Measurements from ENCODE around the gene ANGPTL4. TPM values are rescaled to one million over a fixed set of nuclear protein-coding genes. Genes with fewer than 3 reads are reported as not detected.
A peak's percentile ranks its signal among the peaks of the same experiment; 100 is the strongest.

ANGPTL4 gene
- total and polyA plus RNA-seq, 2 of the 13 experiments (the other 11 are each of a cell fraction or from before 2014, with no cell fraction given), result 0.80 to 21.7 TPM

GRCh38 chr19:8421484-8422461, 57.8 kb downstream of the ANGPTL4 start (continued):
- TF ChIP-seq MAZ (IDR thresholded peaks at IDR 0.05; ENCODE audit: borderline replicate concordance, low read depth, low read length) (no peak), MAZ (CRISPR knock-in tag; IDR thresholded peaks at IDR 0.05; ENCODE audit: low read depth) (no peak), ZMAT5 (CRISPR knock-in tag; IDR thresholded peaks at IDR 0.05; ENCODE audit: borderline replicate concordance, low read depth) (no peak), DMTF1 (CRISPR knock-in tag; IDR thresholded peaks at IDR 0.05) (no peak), MLX (CRISPR knock-in tag; IDR thresholded peaks at IDR 0.05) (no peak), CREM (IDR thresholded peaks at IDR 0.05) (peak; percentile 41; the same call in 1 of the 2 replicates), CREM (CRISPR knock-in tag; IDR thresholded peaks at IDR 0.05) (no peak), SALL2 (CRISPR knock-in tag; IDR thresholded peaks at IDR 0.05) (0 out of 2 replicates have a peak, but pooled peaks have one; percentile 47), DR1 (CRISPR knock-in tag; IDR thresholded peaks at IDR 0.05) (no peak), SRSF9 (IDR thresholded peaks at IDR 0.05; ENCODE audit: borderline replicate concordance, insufficient read depth, low read depth, low read length, poor library complexity, severe bottlenecking) (no peak), MBD4 (IDR thresholded peaks at IDR 0.05; ENCODE audit: borderline replicate concordance, low read length) (no peak), MAFF (IDR thresholded peaks at IDR 0.05; ENCODE audit: low read depth, low read length) (no peak), EEA1 (CRISPR knock-in tag; IDR thresholded peaks at IDR 0.05; ENCODE audit: borderline replicate concordance) (no peak; the same call in 1 of the 2 replicates), ZNF292 (CRISPR knock-in tag; IDR thresholded peaks at IDR 0.05; ENCODE audit: borderline replicate concordance, low read depth) (no peak; the same call in 1 of the 2 replicates), FOXK2 (IDR thresholded peaks at IDR 0.05) (no peak), ZNF124 (CRISPR knock-in tag; IDR thresholded peaks at IDR 0.05) (no peak), EZH2 (conservative IDR thresholded peaks at IDR 0.05; ENCODE audit: low read depth, low read length) (no peak), HMGA1 (CRISPR knock-in tag; conservative IDR thresholded peaks at IDR 0.05) (no peak), ZNF451 (CRISPR knock-in tag; IDR thresholded peaks at IDR 0.05) (no peak), PHF21A (CRISPR knock-in tag; IDR thresholded peaks at IDR 0.05) (0 out of 2 replicates have a peak, but pooled peaks have one; percentile 50)
- TF ChIP-seq, protein P1, sequence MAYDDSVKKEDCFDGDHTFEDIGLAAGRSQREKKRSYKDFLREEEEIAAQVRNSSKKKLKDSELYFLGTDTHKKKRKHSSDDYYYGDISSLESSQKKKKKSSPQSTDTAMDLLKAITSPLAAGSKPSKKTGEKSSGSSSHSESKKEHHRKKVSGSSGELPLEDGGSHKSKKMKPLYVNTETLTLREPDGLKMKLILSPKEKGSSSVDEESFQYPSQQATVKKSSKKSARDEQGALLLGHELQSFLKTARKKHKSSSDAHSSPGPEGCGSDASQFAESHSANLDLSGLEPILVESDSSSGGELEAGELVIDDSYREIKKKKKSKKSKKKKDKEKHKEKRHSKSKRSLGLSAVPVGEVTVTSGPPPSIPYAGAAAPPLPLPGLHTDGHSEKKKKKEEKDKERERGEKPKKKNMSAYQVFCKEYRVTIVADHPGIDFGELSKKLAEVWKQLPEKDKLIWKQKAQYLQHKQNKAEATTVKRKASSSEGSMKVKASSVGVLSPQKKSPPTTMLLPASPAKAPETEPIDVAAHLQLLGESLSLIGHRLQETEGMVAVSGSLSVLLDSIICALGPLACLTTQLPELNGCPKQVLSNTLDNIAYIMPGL (CRISPR knock-in tag; IDR thresholded peaks at IDR 0.05; ENCODE audit: borderline replicate concordance in 1 of 2, low read depth in 1 of 2), result no peak
- TF ChIP-seq, protein P2, sequence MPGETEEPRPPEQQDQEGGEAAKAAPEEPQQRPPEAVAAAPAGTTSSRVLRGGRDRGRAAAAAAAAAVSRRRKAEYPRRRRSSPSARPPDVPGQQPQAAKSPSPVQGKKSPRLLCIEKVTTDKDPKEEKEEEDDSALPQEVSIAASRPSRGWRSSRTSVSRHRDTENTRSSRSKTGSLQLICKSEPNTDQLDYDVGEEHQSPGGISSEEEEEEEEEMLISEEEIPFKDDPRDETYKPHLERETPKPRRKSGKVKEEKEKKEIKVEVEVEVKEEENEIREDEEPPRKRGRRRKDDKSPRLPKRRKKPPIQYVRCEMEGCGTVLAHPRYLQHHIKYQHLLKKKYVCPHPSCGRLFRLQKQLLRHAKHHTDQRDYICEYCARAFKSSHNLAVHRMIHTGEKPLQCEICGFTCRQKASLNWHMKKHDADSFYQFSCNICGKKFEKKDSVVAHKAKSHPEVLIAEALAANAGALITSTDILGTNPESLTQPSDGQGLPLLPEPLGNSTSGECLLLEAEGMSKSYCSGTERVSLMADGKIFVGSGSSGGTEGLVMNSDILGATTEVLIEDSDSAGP (CRISPR knock-in tag; IDR thresholded peaks at IDR 0.05; ENCODE audit: borderline replicate concordance), result peak; percentile 50
